MCF 10A (cell line): ENCODE results near the gene ABTB1. TPM values are rescaled to one million over a fixed set of nuclear protein-coding genes. Genes with fewer than 3 reads are reported as not detected.

Experiments
- BruUV-seq: library from RNA; stranded (reverse); fragments of 400-500 nt; replicated peaks from 2 replicates; lab custom pipeline; 2021; lab: Mats Ljungman, UMichigan
- CTCF ChIA-PET: fragments of 300-600 bp; sonication (Branson Sonifier 250); formaldehyde crosslinking; extraction: SDS; loops from one replicate; lab custom pipeline; 2021; ENCODE audit warnings: antibody characterized with exemption, inconsistent platforms; lab: Yijun Ruan, JAX
- POLR2A ChIA-PET: fragments of 300-600, 350-650 bp; sonication (Branson Sonifier 250); formaldehyde crosslinking; extraction: SDS; loops from one replicate; lab custom pipeline; 2020; ENCODE audit warnings: antibody characterized with exemption, inconsistent platforms; lab: Yijun Ruan, JAX
- DNase-seq: peaks from one replicate; pipeline ENCODE4 v3.0.0-alpha.2; 2018; ENCODE audit not compliant: unreplicated experiment
- H3K27ac Mint-ChIP-seq: one replicate; pipeline ENCODE4 v1.8.0; 2022; ENCODE audit warnings: mild to moderate bottlenecking, low read depth, mixed read lengths; ENCODE audit not compliant: unreplicated experiment
- H3K27me3 Mint-ChIP-seq: one replicate; pipeline ENCODE4 v1.8.0; 2022; ENCODE audit warnings: mixed read lengths; ENCODE audit not compliant: insufficient read depth, unreplicated experiment
- H3K36me3 Mint-ChIP-seq: one replicate; pipeline ENCODE4 v1.8.0; 2022; ENCODE audit warnings: mild to moderate bottlenecking, moderate library complexity, mixed read lengths; ENCODE audit not compliant: insufficient read depth, unreplicated experiment
- H3K4me1 Mint-ChIP-seq: one replicate; pipeline ENCODE4 v1.8.0; 2022; ENCODE audit warnings: mixed read lengths; ENCODE audit not compliant: insufficient read depth, unreplicated experiment
- H3K4me3 Mint-ChIP-seq: one replicate; pipeline ENCODE4 v1.8.0; 2022; ENCODE audit warnings: mild to moderate bottlenecking, moderate library complexity, mixed read lengths; ENCODE audit not compliant: unreplicated experiment
- H3K9me3 Mint-ChIP-seq: one replicate; pipeline ENCODE4 v1.8.0; 2022; ENCODE audit warnings: mixed read lengths; ENCODE audit not compliant: unreplicated experiment
- intact Hi-C: fragments of 100-400 bp; cut with micrococcal nuclease; formaldehyde crosslinking; loops from 2 replicates; pipeline ENCODE4 v1.14.1; 2022
- total RNA-seq: library from RNA; stranded (reverse); gene quantifications from 2 replicates; pipeline ENCODE4 v1.2.3, GENCODE V29; 2022
- TF ChIP-seq, protein P1 (sequence below): fragments of 200-600 bp; IDR thresholded peaks from one replicate; pipeline ENCODE4 v1.8.0; 2022; ENCODE audit warnings: antibody characterized with exemption, mild to moderate bottlenecking; ENCODE audit not compliant: unreplicated experiment

The ABTB1 gene
- total RNA-seq, 1 experiment from 2014 or later = 9.7 TPM

DNA sequence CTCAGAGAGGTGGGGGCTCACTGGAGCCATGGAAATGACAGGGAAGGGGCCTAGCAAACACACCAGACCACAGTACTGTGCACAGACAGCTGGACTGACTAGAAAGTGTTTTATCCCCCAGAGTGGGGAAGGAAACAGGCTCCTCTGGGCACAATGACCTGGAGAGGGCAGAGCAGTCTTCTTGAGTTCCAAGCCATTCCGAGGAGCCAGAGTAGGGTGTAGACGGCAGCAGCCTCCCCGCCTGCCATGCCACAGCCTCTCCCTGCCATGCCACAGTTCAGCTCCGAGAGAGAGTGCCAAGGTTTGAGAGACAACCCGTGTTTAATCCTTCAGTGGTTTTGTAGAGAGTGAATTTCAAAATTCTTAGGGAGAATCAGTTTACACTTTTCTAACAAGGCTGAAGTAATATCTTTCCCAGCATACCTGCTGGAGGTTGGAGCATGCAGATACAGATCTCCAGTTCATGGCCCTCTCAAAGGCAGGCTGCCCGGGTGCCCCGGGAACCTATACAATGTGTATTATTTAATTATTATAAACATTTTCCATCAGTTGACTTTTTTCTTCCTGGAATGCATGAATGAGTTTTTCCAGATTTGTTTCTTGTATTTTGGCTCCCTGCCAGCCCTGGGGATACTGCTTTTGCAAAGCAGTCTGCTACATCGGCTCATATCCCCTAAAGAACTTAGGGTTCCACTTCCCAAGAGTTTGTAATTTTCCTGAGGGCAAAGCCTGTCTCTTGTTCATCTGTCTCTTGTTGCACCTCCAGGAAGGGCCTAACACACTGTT, 40.5 kb upstream of the ABTB1 start:
- Mint-ChIP-seq H3K36me3 (no peaks in the 10 kb centered on the region), H3K9me3 (no peaks in the 10 kb centered on the region), H3K27me3 (peaks cover 15% of the 10 kb centered on the region), H3K27ac (no peak overlapping the region), H3K4me1 (peaks cover 8% of the 10 kb centered on the region), H3K4me3 (no peak overlapping the region)
- BruUV-seq = no TSS peak
- TF ChIP-seq, protein P1, sequence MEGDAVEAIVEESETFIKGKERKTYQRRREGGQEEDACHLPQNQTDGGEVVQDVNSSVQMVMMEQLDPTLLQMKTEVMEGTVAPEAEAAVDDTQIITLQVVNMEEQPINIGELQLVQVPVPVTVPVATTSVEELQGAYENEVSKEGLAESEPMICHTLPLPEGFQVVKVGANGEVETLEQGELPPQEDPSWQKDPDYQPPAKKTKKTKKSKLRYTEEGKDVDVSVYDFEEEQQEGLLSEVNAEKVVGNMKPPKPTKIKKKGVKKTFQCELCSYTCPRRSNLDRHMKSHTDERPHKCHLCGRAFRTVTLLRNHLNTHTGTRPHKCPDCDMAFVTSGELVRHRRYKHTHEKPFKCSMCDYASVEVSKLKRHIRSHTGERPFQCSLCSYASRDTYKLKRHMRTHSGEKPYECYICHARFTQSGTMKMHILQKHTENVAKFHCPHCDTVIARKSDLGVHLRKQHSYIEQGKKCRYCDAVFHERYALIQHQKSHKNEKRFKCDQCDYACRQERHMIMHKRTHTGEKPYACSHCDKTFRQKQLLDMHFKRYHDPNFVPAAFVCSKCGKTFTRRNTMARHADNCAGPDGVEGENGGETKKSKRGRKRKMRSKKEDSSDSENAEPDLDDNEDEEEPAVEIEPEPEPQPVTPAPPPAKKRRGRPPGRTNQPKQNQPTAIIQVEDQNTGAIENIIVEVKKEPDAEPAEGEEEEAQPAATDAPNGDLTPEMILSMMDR = no peak
- ChIA-PET CTCF (interaction anchor here (1.0 kb wide), 1 partner anchor 368 kb away, joined by 3 read pairs; no protein-coding TSS in a partner anchor), POLR2A (no interaction called here)
- intact Hi-C loops = no loop called here
- DNase-seq = no peak

GRCh38 chr3:127634653-127635052, 38.1 kb upstream of the ABTB1 start:
- intact Hi-C loops = no loop called here
- peaks cover 14% of the 10 kb centered on the region for H3K4me1 Mint-ChIP-seq
- BruUV-seq = no TSS peak
- ChIA-PET POLR2A (no interaction called here), CTCF (interaction anchor here (0.6 to 1.0 kb wide), 3 partner anchors 37 to 499 kb away, joined by 3 read pairs; partner anchors contain the start of gene MCM2)
- H3K4me3 Mint-ChIP-seq = no peak overlapping the region
- no peaks in the 10 kb centered on the region for H3K36me3 Mint-ChIP-seq
- H3K27me3 Mint-ChIP-seq = no peaks in the 10 kb centered on the region
- TF ChIP-seq, protein P1 = no peak
- no peak overlapping the region for H3K27ac Mint-ChIP-seq
- no peak for DNase-seq
- H3K9me3 Mint-ChIP-seq = no peaks in the 10 kb centered on the region

- Mint-ChIP-seq H3K36me3 (peaks cover 7% of the 10 kb centered on the region), H3K9me3 (no peaks in the 10 kb centered on the region), H3K4me1 (peaks cover 11% of the 10 kb centered on the region), H3K27ac (no peak overlapping the region), H3K27me3 (no peaks in the 10 kb centered on the region), H3K4me3 (no peak overlapping the region)
- no TSS peak for BruUV-seq
- TF ChIP-seq, protein P1 = no peak
- ChIA-PET CTCF (no interaction called here), POLR2A (interaction anchor here (0.7 kb wide), 2 partner anchors 11 to 240 kb away, joined by 3 to 4 read pairs; no protein-coding TSS in a partner anchor)
- no peak for DNase-seq
- intact Hi-C loops = no loop called here
These were observed 35.2 kb upstream of the ABTB1 start for GRCh38 chr3:127637546-127637945.

DNA sequence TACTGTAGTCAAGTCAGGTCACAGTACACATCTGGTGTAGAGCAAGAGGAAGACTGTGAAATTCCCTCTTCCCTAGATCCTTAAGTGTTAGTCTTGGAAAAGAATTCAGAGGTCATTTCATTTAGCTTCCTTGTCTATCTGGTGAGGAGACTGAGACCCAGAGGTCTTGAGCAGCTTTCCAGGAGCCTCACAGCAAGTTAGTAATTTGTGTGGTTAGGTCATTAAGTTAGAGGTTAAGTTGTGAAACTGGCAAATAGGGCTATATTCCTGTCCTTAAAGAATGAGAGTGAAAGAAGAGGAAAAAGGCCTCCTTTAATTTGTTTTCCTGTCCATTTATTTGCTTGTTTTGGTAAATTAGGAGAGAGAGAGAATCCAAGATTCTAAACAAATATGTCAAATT, 34.8 kb upstream of the ABTB1 start:
- H3K9me3 Mint-ChIP-seq = no peaks in the 10 kb centered on the region
- ChIA-PET POLR2A (interaction anchor here (0.7 kb wide), 1 partner anchor 11 kb away, joined by 4 read pairs; no protein-coding TSS in a partner anchor), CTCF (interaction anchor here (1.1 kb wide), 1 partner anchor 10 kb away, joined by 3 read pairs; no protein-coding TSS in a partner anchor)
- peaks cover 7% of the 10 kb centered on the region for H3K36me3 Mint-ChIP-seq
- no peaks in the 10 kb centered on the region for H3K27me3 Mint-ChIP-seq
- BruUV-seq = no TSS peak
- H3K4me3 Mint-ChIP-seq = no peak overlapping the region
- H3K27ac Mint-ChIP-seq = no peak overlapping the region
- DNase-seq = no peak
- H3K4me1 Mint-ChIP-seq = peaks cover 11% of the 10 kb centered on the region
- TF ChIP-seq, protein P1 = no peak
- intact Hi-C loops = no loop called here
